ENCODE results near the gene L3MBTL2. TPM values are rescaled to one million over a fixed set of nuclear protein-coding genes. Genes with fewer than 3 reads are reported as not detected.

L3MBTL2 gene
- total and polyA plus RNA-seq, 9 of the 15 experiments (the other 6 are each of a cell fraction or from before 2014, with no cell fraction given): 10.3 to 23.1 (median 18.6) TPM

GRCh38 chr22:41247703-41248102 is 42.6 kb downstream of the L3MBTL2 start:
- Histone ChIP-seq H3K9me3 (replicated peaks; ENCODE audit: control insufficient read depth, insufficient read depth, low read depth, low read length) (no peaks in the 10 kb centered on the region), H3K27ac (ENCODE audit: extremely low read depth, low read depth, low read length) (no peak overlapping the region), H3K9me1 (ENCODE audit: control insufficient read depth, insufficient read depth, low read length) (peaks cover 4% of the 10 kb centered on the region), H3K4me3 (no peak overlapping the region), H2AFZ (ENCODE audit: low read depth, low read length) (no peak overlapping the region), H3K9ac (ENCODE audit: insufficient read depth in 1 of 2, low read depth in 2 of 2, low read length in 2 of 2) (no peak overlapping the region), H3K79me2 (ENCODE audit: control insufficient read depth, insufficient read depth, low read length) (no peaks in the 10 kb centered on the region), H3K4me2 (ENCODE audit: insufficient read depth, low read length) (no peak overlapping the region), H3K27me3 (ENCODE audit: control insufficient read depth in 2 of 2, insufficient read depth in 2 of 2, low read length in 2 of 2) (no peaks in the 10 kb centered on the region), H3K36me3 (ENCODE audit: control insufficient read depth, insufficient read depth, low read length) (peaks cover 62% of the 10 kb centered on the region; the same call in 2 of the 3 replicates), H3K4me1 (replicated peaks in 1 of 2; ENCODE audit: control insufficient read depth in 2 of 2, insufficient read depth in 2 of 2, low read length in 2 of 2) (peaks cover 0 to 9% of the 10 kb centered on the region in 2 experiments; a peak in 2 of 5 replicates), H4K20me1 (replicated peaks; ENCODE audit: control insufficient read depth, insufficient read depth, low read length) (no peaks in the 10 kb centered on the region)
- in situ Hi-C loops (cut with MboI): no loop called here
- ChIA-PET CTCF (ENCODE audit: low intra/inter-chr PET ratio) (no interaction called here), POLR2A (interaction anchor here (0.6 kb wide), 1 partner anchor 234 kb away, joined by 3 read pairs; no protein-coding TSS in a partner anchor)
- intact Hi-C loops (cut with micrococcal nuclease): no loop called here
- no peak for FAIRE-seq
- no TSS peak for BruUV-seq (replicated peaks)
- WGBS (ENCODE audit: insufficient coverage, low coverage, missing lambda C conversion rate): 98% methylated on average over 7 of the region's 7 CpGs
- no peak for TF ChIP-seq FOXJ2 (tag; IDR thresholded peaks at IDR 0.05)
- no peak for TF ChIP-seq ZNF232 (CRISPR knock-in tag; IDR thresholded peaks at IDR 0.05)
- no peak for TF ChIP-seq CBFB (CRISPR knock-in tag; IDR thresholded peaks at IDR 0.05)
- TF ChIP-seq TSC22D4 (tag; IDR thresholded peaks at IDR 0.05): no peak
- TF ChIP-seq ZNF217 (CRISPR knock-in tag; IDR thresholded peaks at IDR 0.05): no peak
- TF ChIP-seq, protein P1, sequence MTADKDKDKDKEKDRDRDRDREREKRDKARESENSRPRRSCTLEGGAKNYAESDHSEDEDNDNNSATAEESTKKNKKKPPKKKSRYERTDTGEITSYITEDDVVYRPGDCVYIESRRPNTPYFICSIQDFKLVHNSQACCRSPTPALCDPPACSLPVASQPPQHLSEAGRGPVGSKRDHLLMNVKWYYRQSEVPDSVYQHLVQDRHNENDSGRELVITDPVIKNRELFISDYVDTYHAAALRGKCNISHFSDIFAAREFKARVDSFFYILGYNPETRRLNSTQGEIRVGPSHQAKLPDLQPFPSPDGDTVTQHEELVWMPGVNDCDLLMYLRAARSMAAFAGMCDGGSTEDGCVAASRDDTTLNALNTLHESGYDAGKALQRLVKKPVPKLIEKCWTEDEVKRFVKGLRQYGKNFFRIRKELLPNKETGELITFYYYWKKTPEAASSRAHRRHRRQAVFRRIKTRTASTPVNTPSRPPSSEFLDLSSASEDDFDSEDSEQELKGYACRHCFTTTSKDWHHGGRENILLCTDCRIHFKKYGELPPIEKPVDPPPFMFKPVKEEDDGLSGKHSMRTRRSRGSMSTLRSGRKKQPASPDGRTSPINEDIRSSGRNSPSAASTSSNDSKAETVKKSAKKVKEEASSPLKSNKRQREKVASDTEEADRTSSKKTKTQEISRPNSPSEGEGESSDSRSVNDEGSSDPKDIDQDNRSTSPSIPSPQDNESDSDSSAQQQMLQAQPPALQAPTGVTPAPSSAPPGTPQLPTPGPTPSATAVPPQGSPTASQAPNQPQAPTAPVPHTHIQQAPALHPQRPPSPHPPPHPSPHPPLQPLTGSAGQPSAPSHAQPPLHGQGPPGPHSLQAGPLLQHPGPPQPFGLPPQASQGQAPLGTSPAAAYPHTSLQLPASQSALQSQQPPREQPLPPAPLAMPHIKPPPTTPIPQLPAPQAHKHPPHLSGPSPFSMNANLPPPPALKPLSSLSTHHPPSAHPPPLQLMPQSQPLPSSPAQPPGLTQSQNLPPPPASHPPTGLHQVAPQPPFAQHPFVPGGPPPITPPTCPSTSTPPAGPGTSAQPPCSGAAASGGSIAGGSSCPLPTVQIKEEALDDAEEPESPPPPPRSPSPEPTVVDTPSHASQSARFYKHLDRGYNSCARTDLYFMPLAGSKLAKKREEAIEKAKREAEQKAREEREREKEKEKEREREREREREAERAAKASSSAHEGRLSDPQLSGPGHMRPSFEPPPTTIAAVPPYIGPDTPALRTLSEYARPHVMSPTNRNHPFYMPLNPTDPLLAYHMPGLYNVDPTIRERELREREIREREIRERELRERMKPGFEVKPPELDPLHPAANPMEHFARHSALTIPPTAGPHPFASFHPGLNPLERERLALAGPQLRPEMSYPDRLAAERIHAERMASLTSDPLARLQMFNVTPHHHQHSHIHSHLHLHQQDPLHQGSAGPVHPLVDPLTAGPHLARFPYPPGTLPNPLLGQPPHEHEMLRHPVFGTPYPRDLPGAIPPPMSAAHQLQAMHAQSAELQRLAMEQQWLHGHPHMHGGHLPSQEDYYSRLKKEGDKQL (CRISPR knock-in tag; IDR thresholded peaks at IDR 0.05; ENCODE audit: borderline replicate concordance): no peak
- no peak for TF ChIP-seq U2AF1 (optimal IDR thresholded peaks at IDR 0.05; ENCODE audit: low read depth, low read length)
- no peak for TF ChIP-seq TFAM (CRISPR knock-in tag; conservative IDR thresholded peaks at IDR 0.05)
- no peak for TF ChIP-seq YBX1 (IDR thresholded peaks at IDR 0.05)
- TF ChIP-seq SMARCA4 (IDR thresholded peaks at IDR 0.05): no peak
- TF ChIP-seq, protein P2, sequence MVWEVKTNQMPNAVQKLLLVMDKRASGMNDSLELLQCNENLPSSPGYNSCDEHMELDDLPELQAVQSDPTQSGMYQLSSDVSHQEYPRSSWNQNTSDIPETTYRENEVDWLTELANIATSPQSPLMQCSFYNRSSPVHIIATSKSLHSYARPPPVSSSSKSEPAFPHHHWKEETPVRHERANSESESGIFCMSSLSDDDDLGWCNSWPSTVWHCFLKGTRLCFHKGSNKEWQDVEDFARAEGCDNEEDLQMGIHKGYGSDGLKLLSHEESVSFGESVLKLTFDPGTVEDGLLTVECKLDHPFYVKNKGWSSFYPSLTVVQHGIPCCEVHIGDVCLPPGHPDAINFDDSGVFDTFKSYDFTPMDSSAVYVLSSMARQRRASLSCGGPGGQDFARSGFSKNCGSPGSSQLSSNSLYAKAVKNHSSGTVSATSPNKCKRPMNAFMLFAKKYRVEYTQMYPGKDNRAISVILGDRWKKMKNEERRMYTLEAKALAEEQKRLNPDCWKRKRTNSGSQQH (CRISPR knock-in tag; IDR thresholded peaks at IDR 0.05): no peak
- TF ChIP-seq, protein P3, sequence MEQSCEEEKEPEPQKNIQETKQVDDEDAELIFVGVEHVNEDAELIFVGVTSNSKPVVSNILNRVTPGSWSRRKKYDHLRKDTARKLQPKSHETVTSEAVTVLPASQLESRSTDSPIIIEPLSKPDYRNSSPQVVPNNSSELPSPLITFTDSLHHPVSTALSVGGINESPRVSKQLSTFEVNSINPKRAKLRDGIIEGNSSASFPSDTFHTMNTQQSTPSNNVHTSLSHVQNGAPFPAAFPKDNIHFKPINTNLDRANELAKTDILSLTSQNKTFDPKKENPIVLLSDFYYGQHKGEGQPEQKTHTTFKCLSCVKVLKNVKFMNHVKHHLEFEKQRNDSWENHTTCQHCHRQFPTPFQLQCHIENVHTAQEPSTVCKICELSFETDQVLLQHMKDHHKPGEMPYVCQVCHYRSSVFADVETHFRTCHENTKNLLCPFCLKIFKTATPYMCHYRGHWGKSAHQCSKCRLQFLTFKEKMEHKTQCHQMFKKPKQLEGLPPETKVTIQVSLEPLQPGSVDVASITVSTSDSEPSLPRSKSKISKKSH (CRISPR knock-in tag; IDR thresholded peaks at IDR 0.05): no peak
- TF ChIP-seq HNRNPUL1 (IDR thresholded peaks at IDR 0.05; ENCODE audit: low read length): no peak
- DNase-seq (ENCODE audit: extremely low read depth in 1 of 4, low spot score in 3 of 4): no peak
- ATAC-seq: no peak

Data from K562 (cell line).